ENCODE measurements around the gene COA8. TPM values are rescaled to one million over a fixed set of nuclear protein-coding genes. Genes with fewer than 3 reads are reported as not detected.

Gene COA8, protein sequence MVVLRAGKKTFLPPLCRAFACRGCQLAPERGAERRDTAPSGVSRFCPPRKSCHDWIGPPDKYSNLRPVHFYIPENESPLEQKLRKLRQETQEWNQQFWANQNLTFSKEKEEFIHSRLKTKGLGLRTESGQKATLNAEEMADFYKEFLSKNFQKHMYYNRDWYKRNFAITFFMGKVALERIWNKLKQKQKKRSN
- total RNA-seq = 10 to 100 TPM; 26.7 to 29.5 TPM

DNA sequence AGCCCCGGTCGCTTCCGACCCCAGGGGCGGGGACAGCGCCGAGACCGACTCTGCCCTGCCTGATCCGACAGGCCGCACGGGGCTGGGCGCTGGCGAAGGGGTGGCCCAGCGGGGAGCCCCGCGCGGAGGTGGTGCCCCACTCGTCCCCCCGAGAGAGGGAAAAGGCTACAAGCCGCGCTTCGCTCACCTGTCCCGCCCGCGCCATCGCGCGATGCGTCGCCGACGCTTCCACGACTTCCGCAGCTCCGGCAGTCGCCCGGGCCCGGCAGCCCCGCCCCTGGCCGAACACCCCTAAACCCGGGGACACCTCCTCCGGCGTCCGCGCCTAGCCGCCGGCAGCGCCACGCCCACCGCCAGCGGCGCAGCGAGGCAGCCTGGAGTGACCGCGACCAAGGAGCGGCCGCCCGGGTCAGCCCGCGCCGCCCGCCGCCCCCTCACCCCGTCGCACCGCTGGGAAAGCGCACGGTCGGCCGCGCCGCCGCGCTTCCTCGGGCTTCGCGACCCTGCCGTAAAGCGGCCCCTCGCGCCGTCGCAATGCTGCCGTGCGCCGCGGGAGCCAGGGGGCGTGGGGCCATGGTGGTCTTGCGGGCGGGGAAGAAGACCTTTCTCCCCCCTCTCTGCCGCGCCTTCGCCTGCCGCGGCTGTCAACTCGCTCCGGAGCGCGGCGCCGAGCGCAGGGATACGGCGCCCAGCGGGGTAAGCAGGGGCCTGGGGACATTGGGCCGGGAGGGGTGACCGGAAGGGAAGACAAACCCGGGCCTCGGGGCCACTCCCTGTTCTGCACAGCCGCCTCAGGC, at the start of gene COA8, which contains the start of gene BAG5:
COA8 (plus strand) TSS at position 532 of the 797 bp plus-strand sequence; CDS start at position 574, 42 bp downstream.
BAG5 (minus strand) TSS at position 229 of the 797 bp plus-strand sequence. CDS start 1,493 bp downstream, outside the sequence.
- DNase-seq (peak; percentile 94), ATAC-seq (ENCODE audit: low read depth) (peak; percentile 78)
- Mint-ChIP-seq H3K4me1 (peaks cover 43% of the 10 kb centered on the region), H3K9me3 (no peaks in the 10 kb centered on the region), H3K36me3 (peaks cover 2% of the 10 kb centered on the region), H3K27ac (peak within 1 kb of the TSS; percentile 86), H3K27me3 (no peaks in the 10 kb centered on the region), H3K4me3 (peak within 1 kb of the TSS; percentile 94)
- POLR2A ChIA-PET = interaction anchor here (0.9 to 2.3 kb wide), 7 partner anchors 9 to 153 kb away, joined by 3 to 10 read pairs (median 6); partner anchors contain the start of genes KLC1, XRCC3 and ZFYVE21

DNA sequence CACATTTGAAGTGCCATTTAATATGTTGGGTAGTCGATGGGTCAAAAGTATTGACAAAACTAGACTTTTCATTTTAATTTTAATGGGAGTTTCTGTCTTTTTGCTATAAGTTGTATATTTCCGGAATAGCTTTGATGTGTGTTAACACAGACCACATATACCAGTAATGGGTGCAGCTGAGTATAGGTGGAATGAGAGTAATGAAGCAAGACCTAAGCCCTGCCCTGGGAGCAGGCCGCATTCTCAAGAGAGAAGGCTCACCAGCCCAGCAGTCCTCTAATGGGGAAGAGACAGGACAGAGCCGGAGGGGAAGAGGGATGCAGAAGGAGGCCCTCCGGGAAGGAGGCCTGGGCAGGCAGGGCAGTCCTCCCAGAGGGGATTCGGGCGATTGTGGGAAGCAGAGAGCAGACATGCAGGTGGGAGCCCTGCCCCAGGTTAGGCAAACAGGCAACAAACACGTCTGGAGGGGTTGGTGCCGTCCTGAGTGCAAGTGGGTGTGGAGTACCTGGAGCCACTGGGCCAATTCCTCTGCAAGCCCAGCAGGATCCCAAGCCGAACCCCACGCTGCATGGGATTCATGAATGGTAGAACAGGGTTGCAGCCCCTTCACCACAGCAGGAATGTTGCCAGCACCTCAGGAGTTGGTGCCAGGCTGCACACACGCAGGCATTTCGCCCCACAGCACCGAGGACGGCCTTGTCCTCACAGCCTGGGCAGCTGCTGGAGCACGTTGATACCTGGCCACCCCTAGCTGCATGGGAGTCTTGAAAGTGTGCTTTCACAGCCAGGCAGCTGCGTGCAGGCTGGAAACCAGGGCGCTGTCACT, 48.0 kb upstream of the COA8 start:
- H3K4me1 Mint-ChIP-seq = peaks cover 8% of the 10 kb centered on the region
- H3K27me3 Mint-ChIP-seq = no peaks in the 10 kb centered on the region
- ATAC-seq (ENCODE audit: low read depth) (no peak), DNase-seq (no peak)
- H3K9me3 Mint-ChIP-seq = no peaks in the 10 kb centered on the region
- H3K27ac Mint-ChIP-seq = peak overlapping the region; percentile 33
- peaks cover 2% of the 10 kb centered on the region for H3K36me3 Mint-ChIP-seq
- POLR2A ChIA-PET = no interaction called here
- H3K4me3 Mint-ChIP-seq = no peak overlapping the region

DNA sequence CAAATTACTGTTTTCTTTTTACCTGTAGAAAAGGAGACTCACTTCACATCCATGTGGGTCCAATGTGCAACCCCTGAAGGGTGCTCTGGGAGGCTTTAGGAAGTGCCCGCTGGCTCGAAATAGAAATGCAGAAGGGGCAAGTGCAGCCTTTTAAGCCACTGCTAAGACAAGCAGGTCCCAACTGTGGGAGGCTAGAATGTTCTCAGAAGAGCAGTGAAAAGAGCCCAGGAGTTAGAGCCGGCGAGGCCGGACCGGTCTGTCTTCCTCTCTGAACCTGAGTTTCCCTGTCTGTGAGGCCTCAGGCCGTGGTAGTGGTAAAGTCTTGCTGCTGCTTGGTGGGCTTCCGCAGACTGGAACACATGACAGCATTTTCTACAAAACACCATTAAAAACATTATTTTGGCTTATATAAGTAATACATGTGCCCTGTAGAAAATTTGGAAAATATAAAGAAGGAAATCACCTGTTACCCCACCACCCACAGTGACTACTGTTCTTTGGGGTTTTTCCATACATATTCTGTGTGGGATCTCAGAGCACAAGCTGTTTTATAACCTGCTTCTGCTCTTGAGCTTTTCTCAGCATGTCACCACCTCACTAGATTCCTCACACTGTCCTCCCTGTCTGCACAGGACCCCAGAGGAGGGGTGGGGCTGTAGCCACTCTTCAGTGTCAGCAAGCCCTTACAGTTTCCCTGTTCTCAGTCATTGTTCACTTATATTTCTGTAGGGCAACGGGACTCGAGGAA, 46.2 kb upstream of the COA8 start:
- Mint-ChIP-seq H3K4me1 (peaks cover 8% of the 10 kb centered on the region), H3K9me3 (no peaks in the 10 kb centered on the region), H3K27ac (no peak overlapping the region), H3K36me3 (no peaks in the 10 kb centered on the region), H3K4me3 (no peak overlapping the region), H3K27me3 (no peaks in the 10 kb centered on the region)
- POLR2A ChIA-PET = no interaction called here
- ATAC-seq (ENCODE audit: low read depth) (no peak), DNase-seq (peak; percentile 11)

DNA sequence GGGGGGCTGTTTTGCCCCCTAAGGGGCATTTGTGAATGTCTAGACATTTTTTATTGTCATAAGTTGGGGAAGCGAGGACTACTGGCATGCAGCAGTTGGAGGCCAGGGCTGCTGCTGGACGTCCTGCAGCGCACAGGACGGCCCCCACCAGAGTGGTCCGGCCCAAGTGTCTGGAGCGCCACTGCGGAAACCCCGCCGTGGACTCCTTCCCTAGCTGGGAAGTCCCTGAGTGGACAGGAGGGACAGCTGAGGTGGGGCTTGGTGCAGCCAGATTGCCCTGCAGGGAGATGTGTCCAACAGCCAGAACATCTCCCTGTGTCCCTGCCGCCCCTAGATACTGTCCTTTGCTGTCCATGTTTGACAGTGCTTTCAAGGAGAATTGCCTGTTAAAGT, 45.6 kb upstream of the COA8 start:
- Mint-ChIP-seq H3K4me1 (peaks cover 8% of the 10 kb centered on the region), H3K4me3 (no peak overlapping the region), H3K27me3 (no peaks in the 10 kb centered on the region), H3K9me3 (no peaks in the 10 kb centered on the region), H3K27ac (no peak overlapping the region), H3K36me3 (no peaks in the 10 kb centered on the region)
- ATAC-seq (ENCODE audit: low read depth) (no peak), DNase-seq (no peak)
- POLR2A ChIA-PET = no interaction called here

- DNase-seq (no peak), ATAC-seq (ENCODE audit: low read depth) (no peak)
- H3K4me1 Mint-ChIP-seq = peaks cover 8% of the 10 kb centered on the region
- H3K27me3 Mint-ChIP-seq = no peaks in the 10 kb centered on the region
- POLR2A ChIA-PET = interaction anchor here (0.6 to 1.6 kb wide), 3 partner anchors 30 to 129 kb away, joined by 3 to 6 read pairs (median 3); partner anchors contain the start of genes BAG5 and COA8
- no peaks in the 10 kb centered on the region for H3K9me3 Mint-ChIP-seq
- no peak overlapping the region for H3K4me3 Mint-ChIP-seq
- H3K36me3 Mint-ChIP-seq = no peaks in the 10 kb centered on the region
- no peak overlapping the region for H3K27ac Mint-ChIP-seq
Observed at GRCh38 chr14:103517721-103518421, 44.9 kb upstream of the COA8 start.

DNA sequence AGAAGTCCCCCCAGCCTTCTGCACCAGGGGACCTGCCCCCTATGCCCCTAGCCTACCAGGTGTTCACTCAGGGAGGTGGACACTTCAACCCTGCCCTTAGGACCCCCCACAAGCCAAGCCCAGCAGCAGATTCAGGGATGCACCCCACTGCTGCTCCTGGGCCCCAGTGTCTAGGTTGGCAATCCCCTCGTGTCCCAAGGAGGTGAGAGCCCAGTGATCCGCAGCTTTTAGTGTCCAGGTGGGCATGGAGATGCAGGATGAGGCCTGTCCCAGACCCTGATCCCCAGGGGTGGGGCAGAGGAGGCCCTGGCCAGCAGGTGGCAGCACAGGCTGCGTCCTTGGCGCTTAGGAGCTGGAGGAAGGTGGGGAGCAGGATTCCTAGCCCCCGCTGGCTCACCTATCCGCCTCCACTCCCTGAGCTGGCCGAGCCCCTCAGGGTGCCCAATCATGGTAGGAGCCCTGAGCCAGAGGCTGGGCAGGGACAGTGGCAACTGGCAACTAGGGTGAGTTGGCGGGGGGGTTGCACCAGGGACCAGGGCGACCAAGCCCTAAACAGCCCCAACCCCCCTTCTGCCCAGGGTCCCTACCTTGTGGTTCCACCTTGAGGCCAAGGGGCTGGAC, 44.2 kb upstream of the COA8 start:
- DNase-seq (peak; percentile 76), ATAC-seq (ENCODE audit: low read depth) (peak; percentile 42)
- Mint-ChIP-seq H3K27ac (no peak overlapping the region), H3K36me3 (no peaks in the 10 kb centered on the region), H3K4me3 (peak overlapping the region; percentile 13), H3K9me3 (no peaks in the 10 kb centered on the region), H3K27me3 (peaks cover 4% of the 10 kb centered on the region), H3K4me1 (peaks cover 8% of the 10 kb centered on the region)
- POLR2A ChIA-PET = interaction anchor here (0.6 to 1.6 kb wide), 4 partner anchors 10 to 129 kb away, joined by 3 to 6 read pairs (median 3); partner anchors contain the start of genes BAG5, COA8 and TRMT61A

GRCh38 chr14:103519043-103519836, 43.5 kb upstream of the COA8 start:
- Mint-ChIP-seq H3K4me1 (peaks cover 8% of the 10 kb centered on the region), H3K27ac (peak overlapping the region; percentile 70), H3K4me3 (peak overlapping the region; percentile 63), H3K9me3 (no peaks in the 10 kb centered on the region), H3K27me3 (peaks cover 11% of the 10 kb centered on the region), H3K36me3 (no peaks in the 10 kb centered on the region)
- POLR2A ChIA-PET = interaction anchor here (0.6 to 1.6 kb wide), 4 partner anchors 9 to 43 kb away, joined by 3 to 6 read pairs (median 3); partner anchors contain the start of genes BAG5, COA8 and TRMT61A
- DNase-seq (peak; percentile 36), ATAC-seq (ENCODE audit: low read depth) (no peak)

GRCh38 chr14:103519837-103520212, 42.9 kb upstream of the COA8 start:
- POLR2A ChIA-PET = interaction anchor here (0.7 kb wide), 1 partner anchor 20 kb away, joined by 3 read pairs; no protein-coding TSS in a partner anchor
- Mint-ChIP-seq H3K36me3 (no peaks in the 10 kb centered on the region), H3K9me3 (no peaks in the 10 kb centered on the region), H3K4me3 (peak overlapping the region; percentile 45), H3K4me1 (peaks cover 8% of the 10 kb centered on the region), H3K27ac (no peak overlapping the region), H3K27me3 (peaks cover 16% of the 10 kb centered on the region)
- ATAC-seq (ENCODE audit: low read depth) = no peak
- DNase-seq = peak; percentile 34

GRCh38 chr14:103520269-103520656, 42.5 kb upstream of the COA8 start:
- no peak for ATAC-seq (ENCODE audit: low read depth)
- H3K27me3 Mint-ChIP-seq = peaks cover 18% of the 10 kb centered on the region
- peak; percentile 39 for DNase-seq
- H3K4me3 Mint-ChIP-seq = peak overlapping the region; percentile 45
- H3K4me1 Mint-ChIP-seq = peaks cover 8% of the 10 kb centered on the region
- no peaks in the 10 kb centered on the region for H3K36me3 Mint-ChIP-seq
- POLR2A ChIA-PET = interaction anchor here (2.0 kb wide), 1 partner anchor 42 kb away, joined by 10 read pairs; the partner anchor contains the start of gene BAG5
- no peaks in the 10 kb centered on the region for H3K9me3 Mint-ChIP-seq
- H3K27ac Mint-ChIP-seq = no peak overlapping the region

GRCh38 chr14:103520657-103521437, 41.9 kb upstream of the COA8 start:
- DNase-seq (peak; percentile 77), ATAC-seq (ENCODE audit: low read depth) (peak; percentile 68)
- Mint-ChIP-seq H3K27me3 (peaks cover 18% of the 10 kb centered on the region), H3K4me1 (peaks cover 8% of the 10 kb centered on the region), H3K36me3 (no peaks in the 10 kb centered on the region), H3K4me3 (peak overlapping the region; percentile 58), H3K9me3 (no peaks in the 10 kb centered on the region), H3K27ac (no peak overlapping the region)
- POLR2A ChIA-PET = interaction anchor here (1.0 to 2.0 kb wide), 5 partner anchors 14 to 187 kb away, joined by 3 to 10 read pairs (median 4); partner anchors contain the start of genes BAG5 and EIF5
